Astrocyte of the cerebellum (primary cell): ENCODE data around the gene NCK2.
A peak's percentile ranks its signal among the peaks of the same experiment; 100 is the strongest.

ENCODE experiments used
- DNase-seq: peaks from one replicate; pipeline ENCODE4 v3.0.0-alpha.2; 2011; ENCODE audit warnings: low read depth
- H3K4me3 ChIP-seq: 2 replicates; pipeline ENCODE4 v1.5.1; 2011; ENCODE audit warnings: mild to moderate bottlenecking, low read depth, low read length, moderate library complexity
- in situ Hi-C: cut with HindIII; loops from 2 replicates; pipeline ENCODE4 v1.10.0; 2017; ENCODE audit warnings: low sequenced_read_pairs
- TF ChIP-seq, protein P1 (sequence below): IDR thresholded peaks from 2 replicates; pipeline ENCODE4 v1.5.1; 2012; ENCODE audit warnings: low read length, low read depth, moderate library complexity, mild to moderate bottlenecking; ENCODE audit errors: missing control alignments

NCK2 gene

DNA sequence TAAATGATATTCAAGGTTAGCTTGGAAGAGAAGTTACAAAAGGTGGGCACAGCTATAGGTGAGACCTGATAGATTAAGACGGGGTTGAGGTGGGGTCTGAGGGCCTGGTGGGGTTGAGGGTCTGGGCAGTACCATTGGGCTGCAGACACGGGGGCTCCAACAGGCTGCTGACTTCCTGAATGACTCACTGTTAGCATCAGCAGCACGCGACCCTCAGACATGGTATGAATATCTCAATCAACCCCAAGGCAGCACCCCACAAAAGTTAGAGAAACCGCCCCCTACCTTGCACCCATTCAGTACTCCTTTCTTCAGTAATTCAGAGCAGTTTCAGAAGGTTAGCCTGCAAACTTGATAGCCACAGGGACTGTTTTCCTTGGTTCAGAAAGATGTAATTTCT, 10.8 kb upstream of the NCK2 start:
- no peak overlapping the region for H3K4me3 ChIP-seq
- TF ChIP-seq, protein P1, sequence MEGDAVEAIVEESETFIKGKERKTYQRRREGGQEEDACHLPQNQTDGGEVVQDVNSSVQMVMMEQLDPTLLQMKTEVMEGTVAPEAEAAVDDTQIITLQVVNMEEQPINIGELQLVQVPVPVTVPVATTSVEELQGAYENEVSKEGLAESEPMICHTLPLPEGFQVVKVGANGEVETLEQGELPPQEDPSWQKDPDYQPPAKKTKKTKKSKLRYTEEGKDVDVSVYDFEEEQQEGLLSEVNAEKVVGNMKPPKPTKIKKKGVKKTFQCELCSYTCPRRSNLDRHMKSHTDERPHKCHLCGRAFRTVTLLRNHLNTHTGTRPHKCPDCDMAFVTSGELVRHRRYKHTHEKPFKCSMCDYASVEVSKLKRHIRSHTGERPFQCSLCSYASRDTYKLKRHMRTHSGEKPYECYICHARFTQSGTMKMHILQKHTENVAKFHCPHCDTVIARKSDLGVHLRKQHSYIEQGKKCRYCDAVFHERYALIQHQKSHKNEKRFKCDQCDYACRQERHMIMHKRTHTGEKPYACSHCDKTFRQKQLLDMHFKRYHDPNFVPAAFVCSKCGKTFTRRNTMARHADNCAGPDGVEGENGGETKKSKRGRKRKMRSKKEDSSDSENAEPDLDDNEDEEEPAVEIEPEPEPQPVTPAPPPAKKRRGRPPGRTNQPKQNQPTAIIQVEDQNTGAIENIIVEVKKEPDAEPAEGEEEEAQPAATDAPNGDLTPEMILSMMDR, result no peak
- in situ Hi-C loops, result no loop called here
- DNase-seq, result no peak

DNA sequence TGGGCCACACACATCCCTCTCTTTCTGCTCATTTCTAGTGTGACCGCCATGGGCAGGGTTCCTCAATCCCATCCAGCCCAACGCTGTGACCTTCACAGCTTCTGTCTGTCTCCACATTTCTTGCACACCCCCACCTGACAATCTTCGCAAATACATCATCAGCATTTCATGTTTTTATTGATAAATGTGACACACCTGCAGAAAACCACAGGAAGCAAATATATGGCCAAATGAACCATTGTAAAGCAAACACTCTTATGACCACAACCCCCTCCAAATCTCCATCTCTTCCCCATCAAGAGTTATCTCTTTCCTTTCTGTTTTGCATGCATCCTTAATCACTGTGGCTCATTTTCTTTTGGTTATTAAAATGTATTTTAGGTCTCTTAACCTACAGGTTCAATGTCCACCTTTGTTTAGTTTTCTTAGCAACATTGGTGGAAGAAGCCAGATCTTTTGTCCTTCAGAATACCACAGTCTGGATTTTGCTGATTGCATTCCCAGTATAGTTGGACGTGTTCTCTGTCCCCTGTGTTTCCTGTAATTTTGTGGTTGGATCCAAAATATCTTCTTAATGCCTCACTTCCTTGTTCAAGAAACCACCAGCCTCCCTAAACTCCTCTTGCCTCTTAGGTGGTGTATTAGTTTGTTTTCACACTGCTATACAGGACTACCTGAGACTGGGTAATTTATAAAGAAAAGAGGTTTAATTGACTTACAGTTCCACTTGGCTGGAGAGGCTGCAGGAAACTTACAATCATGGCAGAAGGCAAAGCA, 9.8 kb upstream of the NCK2 start:
- no peak overlapping the region for H3K4me3 ChIP-seq
- in situ Hi-C loops, result no loop called here
- TF ChIP-seq, protein P1, result no peak
- peak; percentile 83 for DNase-seq

DNA sequence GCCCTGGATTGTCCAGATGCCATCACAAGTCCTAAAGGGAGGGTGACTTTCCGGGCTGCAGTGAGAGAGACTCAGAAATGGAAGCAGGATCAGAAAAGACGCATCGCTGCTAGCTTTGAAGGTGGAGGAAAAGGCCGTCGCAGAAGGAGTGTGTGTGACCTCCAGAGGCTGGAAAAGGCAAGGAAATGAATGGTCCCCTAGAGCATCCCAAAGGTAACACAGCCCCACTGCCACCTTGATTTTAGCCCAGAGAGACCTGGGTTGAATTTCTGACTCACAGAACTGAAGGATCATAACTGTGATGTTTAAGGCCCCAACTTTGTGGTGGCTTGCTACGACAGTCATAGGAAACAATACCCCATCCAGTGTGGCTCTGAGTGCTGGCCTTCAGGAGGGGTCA, 8.6 kb upstream of the NCK2 start:
- TF ChIP-seq, protein P1, result no peak
- in situ Hi-C loops, result no loop called here
- no peak for DNase-seq
- H3K4me3 ChIP-seq, result no peak overlapping the region

DNA sequence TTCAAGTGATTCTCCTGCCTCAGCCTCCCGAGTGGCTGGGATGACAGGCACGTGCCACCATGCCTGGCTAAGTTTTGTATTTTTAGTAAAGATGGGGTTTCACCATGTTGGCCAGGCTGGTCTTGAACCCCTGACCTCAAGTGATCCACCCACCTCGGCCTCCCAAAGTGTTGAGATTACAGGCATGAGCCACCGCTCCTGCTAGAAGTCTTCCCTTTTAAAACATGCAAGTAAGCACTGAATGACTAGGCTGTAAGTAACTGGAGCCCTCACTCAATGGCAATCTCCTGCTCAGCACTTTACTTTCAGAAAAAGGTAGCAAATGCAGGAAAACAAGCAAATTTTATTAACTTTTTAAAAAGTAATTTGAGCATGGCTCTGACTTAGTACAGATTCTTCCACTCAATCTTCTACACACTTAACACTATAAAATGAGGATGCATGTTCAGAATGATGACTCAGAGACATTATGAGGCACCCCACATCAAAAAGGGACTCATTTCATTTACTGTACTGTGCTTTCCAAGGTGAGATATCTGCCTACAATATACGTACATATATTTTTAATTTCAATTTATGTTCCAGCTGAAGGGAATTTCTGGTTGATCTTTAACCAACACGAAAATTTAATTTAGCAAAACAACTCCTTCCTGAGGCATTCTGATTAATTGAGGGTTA, 6.6 kb upstream of the NCK2 start:
- TF ChIP-seq, protein P1, result no peak
- in situ Hi-C loops, result no loop called here
- no peak for DNase-seq
- no peak overlapping the region for H3K4me3 ChIP-seq

DNA sequence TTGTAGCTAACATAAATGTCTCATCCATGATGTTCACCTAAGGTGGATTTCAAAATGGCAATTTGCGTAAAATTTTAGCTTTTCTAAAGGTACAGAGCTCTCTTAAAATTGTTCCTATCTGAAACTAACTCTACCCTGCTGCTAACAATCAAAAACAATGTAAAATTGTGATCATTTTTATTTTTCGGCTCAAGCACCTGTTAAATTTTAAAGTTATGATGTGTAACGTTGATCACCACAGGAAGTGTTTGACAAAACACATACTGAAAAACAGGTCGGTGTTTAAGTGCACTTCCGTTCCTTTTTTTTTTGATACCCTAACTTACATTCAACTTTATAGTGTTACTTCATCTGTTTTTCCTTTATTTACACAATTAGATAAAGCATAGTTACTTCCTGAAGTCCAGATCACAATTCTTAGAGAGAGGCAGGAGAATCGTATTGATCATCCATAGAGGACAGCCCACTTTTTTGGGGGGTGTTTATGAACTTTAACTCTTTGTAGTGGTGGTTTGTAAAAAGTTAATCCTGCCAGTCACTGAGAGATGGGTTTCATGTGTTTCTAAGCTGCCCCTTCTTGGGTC, 6.0 kb upstream of the NCK2 start:
- TF ChIP-seq, protein P1, result no peak
- in situ Hi-C loops, result no loop called here
- H3K4me3 ChIP-seq, result no peak overlapping the region
- DNase-seq, result no peak

DNA sequence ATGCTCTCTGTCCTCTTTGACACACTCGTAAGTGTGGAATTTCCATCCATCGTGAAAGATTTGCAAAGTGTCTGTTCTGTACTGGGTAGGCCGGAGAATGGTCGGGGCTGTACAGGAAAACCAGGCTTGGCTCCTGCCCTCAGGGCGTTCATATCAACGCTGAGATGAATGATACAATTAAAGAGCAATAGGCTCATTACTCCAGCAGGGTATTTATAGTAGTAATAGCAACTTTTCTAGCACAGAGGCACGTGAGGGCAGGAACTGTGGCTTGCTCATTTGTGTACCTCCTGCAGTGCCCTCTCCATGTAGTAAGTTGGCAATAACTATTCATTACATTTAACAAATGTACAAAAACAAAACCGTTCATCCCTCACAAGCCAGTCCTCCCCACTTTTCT, 5.3 kb upstream of the NCK2 start:
- TF ChIP-seq, protein P1, result no peak
- H3K4me3 ChIP-seq, result no peak overlapping the region
- DNase-seq, result no peak
- in situ Hi-C loops, result no loop called here
